Parathyroid adenoma (tissue), 2 donors: Measurements from ENCODE around the gene FBXL13.
"Not testable (repeated sequence)": the region's sequence is repeated elsewhere in the genome, so short reads cannot be mapped to it uniquely, and the experiment has no call there.

Experiments used
- H2AFZ ChIP-seq: fragments of 300-600 bp; sonication (generic); one replicate; pipeline ENCODE4 v1.7.0; 2017; ENCODE audit warnings: antibody characterized with exemption, mild to moderate bottlenecking
- H3K27ac ChIP-seq: fragments of 300-600 bp; sonication (generic); one replicate; pipeline ENCODE4 v1.7.0; 2017
- H3K27me3 ChIP-seq: fragments of 300-600 bp; sonication (generic); one replicate; pipeline ENCODE4 v1.7.0; 2017; ENCODE audit warnings: low read length; ENCODE audit not compliant: control insufficient read depth, insufficient read depth
- H3K36me3 ChIP-seq: fragments of 300-600 bp; sonication (generic); one replicate; pipeline ENCODE4 v1.7.0; 2017; ENCODE audit warnings: low read length; ENCODE audit not compliant: control insufficient read depth, insufficient read depth
- H3K4me1 ChIP-seq: fragments of 300-600 bp; sonication (generic); one replicate; pipeline ENCODE4 v1.7.0; 2017; ENCODE audit warnings: control low read depth
- H3K4me2 ChIP-seq: fragments of 300-600 bp; sonication (generic); one replicate; pipeline ENCODE4 v1.7.0; 2017; ENCODE audit warnings: low read length
- H3K4me3 ChIP-seq: fragments of 300-600 bp; sonication (generic); one replicate; pipeline ENCODE4 v1.7.0; 2017; ENCODE audit warnings: low read depth, low read length
- H3K79me2 ChIP-seq: fragments of 300-600 bp; sonication (generic); one replicate; pipeline ENCODE4 v1.7.0; 2017; ENCODE audit warnings: control low read depth
- H3K9ac ChIP-seq: fragments of 300-600 bp; sonication (generic); one replicate; pipeline ENCODE4 v1.7.0; 2017; ENCODE audit warnings: mild to moderate bottlenecking
- H3K9me3 ChIP-seq: fragments of 300-600 bp; sonication (generic); one replicate; pipeline ENCODE4 v1.7.0; 2017; ENCODE audit warnings: low read length; ENCODE audit not compliant: control insufficient read depth
- TF ChIP-seq, protein P1 (sequence below): fragments of 300-600 bp; sonication (generic); IDR thresholded peaks from one replicate; pipeline ENCODE4 v1.7.0; 2017; ENCODE audit warnings: antibody characterized with exemption, mild to moderate bottlenecking
- donor health status: primary hyperparathyroidism.

FBXL13 gene

DNA sequence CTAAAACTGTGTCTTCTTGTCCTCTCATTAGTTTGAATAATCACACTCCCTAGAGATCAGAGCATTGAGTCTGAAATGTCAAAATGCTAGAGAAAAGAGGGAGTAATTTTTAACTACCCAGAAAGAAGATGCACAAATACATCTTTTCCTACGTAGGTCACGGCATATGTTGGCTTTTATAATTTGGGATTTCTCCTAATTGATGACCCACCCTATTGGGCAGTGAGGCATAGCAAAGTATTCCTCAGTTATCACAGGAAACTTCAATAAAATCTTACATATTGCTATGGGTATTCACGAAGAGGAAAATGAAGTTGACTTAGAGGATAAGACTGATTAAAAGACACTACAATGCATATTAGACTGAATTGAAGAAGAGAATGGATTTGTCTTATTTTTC, 25.8 kb upstream of the FBXL13 start:
- Histone ChIP-seq H3K4me2 (no peak overlapping the region), H3K36me3 (no peaks in the 10 kb centered on the region), H3K27me3 (no peaks in the 10 kb centered on the region), H3K79me2 (no peaks in the 10 kb centered on the region), H3K4me3 (no peak overlapping the region), H2AFZ (no peak overlapping the region), H3K9me3 (no peaks in the 10 kb centered on the region), H3K4me1 (no peaks in the 10 kb centered on the region), H3K27ac (no peak overlapping the region), H3K9ac (no peak overlapping the region)
- TF ChIP-seq, protein P1, sequence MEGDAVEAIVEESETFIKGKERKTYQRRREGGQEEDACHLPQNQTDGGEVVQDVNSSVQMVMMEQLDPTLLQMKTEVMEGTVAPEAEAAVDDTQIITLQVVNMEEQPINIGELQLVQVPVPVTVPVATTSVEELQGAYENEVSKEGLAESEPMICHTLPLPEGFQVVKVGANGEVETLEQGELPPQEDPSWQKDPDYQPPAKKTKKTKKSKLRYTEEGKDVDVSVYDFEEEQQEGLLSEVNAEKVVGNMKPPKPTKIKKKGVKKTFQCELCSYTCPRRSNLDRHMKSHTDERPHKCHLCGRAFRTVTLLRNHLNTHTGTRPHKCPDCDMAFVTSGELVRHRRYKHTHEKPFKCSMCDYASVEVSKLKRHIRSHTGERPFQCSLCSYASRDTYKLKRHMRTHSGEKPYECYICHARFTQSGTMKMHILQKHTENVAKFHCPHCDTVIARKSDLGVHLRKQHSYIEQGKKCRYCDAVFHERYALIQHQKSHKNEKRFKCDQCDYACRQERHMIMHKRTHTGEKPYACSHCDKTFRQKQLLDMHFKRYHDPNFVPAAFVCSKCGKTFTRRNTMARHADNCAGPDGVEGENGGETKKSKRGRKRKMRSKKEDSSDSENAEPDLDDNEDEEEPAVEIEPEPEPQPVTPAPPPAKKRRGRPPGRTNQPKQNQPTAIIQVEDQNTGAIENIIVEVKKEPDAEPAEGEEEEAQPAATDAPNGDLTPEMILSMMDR, result no peak

DNA sequence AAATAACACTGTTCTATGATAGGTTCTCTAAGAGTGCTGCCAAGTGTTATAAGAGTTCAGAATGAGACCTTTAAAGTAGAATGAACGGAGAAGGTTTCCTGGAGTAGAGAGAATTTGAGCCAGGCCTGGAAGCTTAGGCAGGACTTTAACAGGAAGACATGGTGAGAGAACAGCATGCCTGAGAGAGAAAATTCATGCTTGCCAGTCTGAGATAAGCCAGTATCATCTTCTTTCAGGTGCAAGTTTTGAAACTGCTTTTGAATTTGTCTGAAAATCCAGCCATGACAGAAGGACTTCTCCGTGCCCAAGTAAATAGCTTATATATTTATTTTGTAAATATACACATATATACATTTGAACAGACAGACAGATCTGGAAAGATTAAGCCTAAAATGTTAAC, 22.4 kb upstream of the FBXL13 start:
- Histone ChIP-seq H3K9me3 (no peaks in the 10 kb centered on the region), H3K9ac (no peak overlapping the region), H3K4me1 (no peaks in the 10 kb centered on the region), H3K4me3 (no peak overlapping the region), H3K27ac (no peak overlapping the region), H3K79me2 (no peaks in the 10 kb centered on the region), H2AFZ (no peak overlapping the region), H3K36me3 (no peaks in the 10 kb centered on the region), H3K27me3 (no peaks in the 10 kb centered on the region), H3K4me2 (no peak overlapping the region)
- TF ChIP-seq, protein P1, result no peak

DNA sequence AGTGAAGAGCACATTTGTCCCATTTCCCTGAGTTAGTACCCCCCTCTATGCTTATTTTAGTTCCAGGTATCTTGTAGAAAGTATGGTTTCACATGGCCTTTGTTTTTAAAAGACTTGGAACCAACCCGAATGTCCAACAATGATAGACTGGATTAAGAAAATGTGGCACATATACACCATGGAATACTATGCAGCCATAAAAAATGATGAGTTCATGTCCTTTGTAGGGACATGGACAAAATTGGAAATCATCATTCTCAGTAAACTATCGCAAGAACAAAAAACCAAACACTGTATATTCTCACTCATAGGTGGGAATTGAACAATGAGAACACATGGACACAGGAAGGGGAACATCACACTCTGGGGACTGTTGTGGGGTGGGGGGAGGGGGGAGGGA, 21.0 kb upstream of the FBXL13 start:
- not testable (repeated sequence) for H3K79me2 ChIP-seq, H3K36me3 ChIP-seq, H3K4me2 ChIP-seq

DNA sequence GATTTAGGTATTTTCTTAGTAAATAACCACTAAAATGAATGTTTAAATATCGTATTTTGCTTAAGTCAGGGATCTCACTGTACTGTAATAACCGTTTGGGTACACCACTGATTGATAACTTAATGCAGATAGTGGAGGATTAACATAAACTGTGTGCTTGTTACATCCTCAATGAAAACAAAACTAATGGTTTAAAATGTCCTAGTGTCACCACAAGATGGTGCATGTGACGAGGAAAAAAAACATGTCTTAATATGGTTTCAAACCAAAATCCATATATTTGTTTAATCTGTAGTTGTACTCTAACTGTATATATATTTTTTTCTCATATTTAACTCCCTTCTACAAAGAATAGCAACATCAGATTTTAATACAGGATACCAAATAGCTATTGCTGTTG, 19.5 kb upstream of the FBXL13 start:
- Histone ChIP-seq H3K9me3 (no peaks in the 10 kb centered on the region), H3K27me3 (no peaks in the 10 kb centered on the region), H2AFZ (no peak overlapping the region), H3K9ac (no peak overlapping the region), H3K4me2 (no peak overlapping the region), H3K79me2 (no peaks in the 10 kb centered on the region), H3K27ac (no peak overlapping the region), H3K4me3 (no peak overlapping the region), H3K4me1 (no peaks in the 10 kb centered on the region), H3K36me3 (no peaks in the 10 kb centered on the region)
- TF ChIP-seq, protein P1, result peak; percentile 20

More for the DNA sequence above, 21.0 kb upstream of the FBXL13 start:
- H2AFZ ChIP-seq, H3K4me1 ChIP-seq, H3K27ac ChIP-seq, H3K9me3 ChIP-seq, H3K9ac ChIP-seq, H3K27me3 ChIP-seq, H3K4me3 ChIP-seq: not testable (repeated sequence)

DNA sequence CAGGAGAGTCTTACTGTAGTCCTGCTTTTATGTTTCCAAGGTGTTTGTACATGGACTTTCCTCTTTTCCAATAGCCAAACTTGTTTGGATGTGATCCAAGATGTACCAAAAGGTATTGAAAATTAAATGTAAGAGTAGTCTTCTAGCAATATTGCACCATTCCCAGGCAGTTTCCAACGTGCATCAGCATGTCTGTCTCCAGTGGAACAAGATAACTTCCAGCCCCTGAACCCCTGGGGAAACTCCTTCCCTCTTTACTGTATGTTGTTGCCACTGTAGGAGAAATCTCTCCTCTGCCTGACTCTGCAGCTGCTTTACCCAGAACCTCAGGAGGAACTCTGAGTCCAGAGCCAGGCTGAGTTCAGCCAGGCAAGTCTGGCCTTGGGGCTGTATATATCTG, 18.8 kb upstream of the FBXL13 start:
- H3K79me2 ChIP-seq, result no peaks in the 10 kb centered on the region
- TF ChIP-seq, protein P1, result no peak
- H3K4me1 ChIP-seq, result no peaks in the 10 kb centered on the region
- no peak overlapping the region for H3K4me2 ChIP-seq
- H3K27me3 ChIP-seq, result no peaks in the 10 kb centered on the region
- H3K9me3 ChIP-seq, result no peaks in the 10 kb centered on the region
- H3K27ac ChIP-seq, result no peak overlapping the region
- no peak overlapping the region for H3K9ac ChIP-seq
- no peaks in the 10 kb centered on the region for H3K36me3 ChIP-seq
- H2AFZ ChIP-seq, result no peak overlapping the region
- H3K4me3 ChIP-seq, result no peak overlapping the region

DNA sequence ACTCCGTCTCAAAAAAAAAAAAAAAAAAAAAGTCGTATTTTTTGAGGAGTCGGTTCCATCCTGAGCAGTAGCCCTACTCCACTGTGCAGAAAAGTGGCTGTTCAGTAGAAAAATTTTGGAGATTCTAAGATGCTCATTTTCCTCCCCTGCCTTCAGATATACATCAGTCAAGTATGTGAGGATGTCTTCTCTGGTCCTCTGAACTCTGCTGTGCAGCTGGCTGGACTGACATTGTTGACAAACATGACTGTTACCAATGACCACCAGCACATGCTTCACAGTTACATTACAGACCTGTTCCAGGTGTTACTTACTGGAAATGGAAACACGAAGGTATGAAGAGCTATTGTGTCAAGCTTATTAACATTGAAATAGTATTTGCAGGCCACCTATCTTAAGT, 17.7 kb upstream of the FBXL13 start:
- H3K9ac ChIP-seq, H3K9me3 ChIP-seq, H3K79me2 ChIP-seq, H3K4me1 ChIP-seq, H3K4me3 ChIP-seq, H3K27ac ChIP-seq, H2AFZ ChIP-seq, H3K27me3 ChIP-seq, H3K4me2 ChIP-seq, H3K36me3 ChIP-seq: not testable (repeated sequence)
